Stimulated activated CD4-positive, alpha-beta T cell treated with anti-CD3 and anti-CD28 coated beads, TNF-alpha, amount 100 ng/mL, for 4 hours (primary cell): ENCODE data around the gene TES.

Experiments used
- DNase-seq, 3 experiments: peaks; one replicate each; pipeline ENCODE4 v3.0.0-alpha.2; 2020; ENCODE audit warnings: low read depth in 3 of 3

Gene TES

DNA sequence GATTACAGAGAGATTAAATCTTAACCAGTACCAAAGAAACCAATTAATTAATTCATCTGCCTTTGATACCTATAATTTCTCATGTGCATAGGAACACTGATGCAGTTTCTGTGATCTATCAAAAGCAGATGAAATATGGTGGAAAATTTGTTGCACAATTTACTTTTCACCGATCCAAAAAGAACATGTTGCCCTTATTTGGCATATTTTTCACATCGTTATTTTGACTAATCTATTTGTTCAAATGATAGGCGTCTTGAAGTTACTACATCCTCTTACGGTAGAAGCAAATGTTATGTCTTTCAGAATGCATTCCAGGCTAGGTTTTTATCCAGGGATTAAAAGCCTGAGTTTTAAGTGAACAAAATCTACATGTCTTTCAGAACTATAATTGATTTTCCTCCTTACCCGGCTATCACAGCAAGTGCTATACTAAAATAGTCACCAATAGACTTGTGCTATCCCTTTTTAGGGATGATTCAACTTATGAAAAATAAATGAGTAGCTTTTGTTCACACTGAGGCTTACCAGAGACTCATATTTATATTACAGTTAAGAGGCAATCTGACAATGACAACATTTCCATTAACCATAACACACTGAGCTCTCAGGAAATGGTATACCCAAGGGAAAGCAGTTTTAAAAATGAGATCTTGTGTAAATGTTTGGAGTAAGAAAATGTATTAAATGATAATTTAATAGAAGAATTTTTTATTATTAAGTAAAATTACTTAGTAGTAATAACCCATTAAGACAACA, 16.8 kb upstream of the TES start:
- DNase-seq = no peak

GRCh38 chr7:116194115-116194514, 16.2 kb upstream of the TES start:
- no peak for DNase-seq

- no peak for DNase-seq
These were observed 14.9 kb upstream of the TES start for GRCh38 chr7:116195451-116195850.

DNA sequence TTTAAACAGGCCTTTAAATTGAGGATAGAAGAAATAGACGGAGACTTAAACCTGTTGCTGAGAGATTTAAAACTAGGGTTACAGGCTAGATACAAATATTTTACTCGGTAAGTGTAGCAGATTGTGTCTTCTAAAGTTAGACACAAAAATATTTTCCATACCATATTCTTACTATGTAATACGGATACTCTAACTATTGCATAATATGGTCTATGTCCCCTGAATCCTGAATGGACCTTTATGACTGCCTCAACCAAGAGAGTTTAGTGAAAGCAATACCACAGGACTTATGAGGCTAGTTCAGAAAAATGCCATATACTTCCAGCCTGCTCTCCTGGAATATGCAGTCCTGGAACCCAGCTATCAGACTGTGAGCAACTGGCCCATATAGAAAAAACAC, 13.4 kb upstream of the TES start:
- DNase-seq = no peak

GRCh38 chr7:116197360-116197759, 13.0 kb upstream of the TES start:
- no peak for DNase-seq

DNA sequence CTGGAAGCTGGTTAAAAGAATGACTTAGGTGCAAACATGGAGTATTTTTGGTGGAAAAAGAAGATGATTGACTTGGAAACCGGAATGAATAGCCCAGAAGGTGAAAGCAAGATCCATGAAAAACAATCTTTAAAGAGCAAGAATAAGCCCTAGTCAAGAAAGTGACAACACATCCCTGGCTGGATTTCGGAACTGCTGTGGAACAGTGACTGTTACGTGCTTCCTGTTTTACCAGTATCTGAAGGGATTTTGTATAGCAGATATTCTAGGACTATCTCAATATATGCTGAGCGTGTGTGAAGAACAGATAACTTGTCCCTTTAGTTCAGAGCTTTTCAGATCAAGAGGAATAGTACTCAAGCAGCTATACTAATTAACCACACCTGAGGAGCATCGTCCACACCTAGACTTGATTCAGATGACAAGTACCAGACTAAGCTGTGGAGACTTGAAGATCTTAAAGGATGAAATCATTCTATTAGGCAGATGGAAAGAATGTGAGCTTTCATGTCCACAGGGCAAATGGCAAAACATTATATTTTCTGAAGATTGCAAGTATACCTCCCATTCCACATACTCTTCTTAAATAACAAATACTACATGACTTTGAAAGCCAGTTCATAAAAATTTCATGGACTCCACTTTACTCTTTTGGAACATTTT, 11.5 kb upstream of the TES start:
- no peak for DNase-seq

GRCh38 chr7:116200963-116201362, 9.4 kb upstream of the TES start:
- DNase-seq = no peak

- no peak for DNase-seq
These were observed 4.2 kb upstream of the TES start for GRCh38 chr7:116206141-116206540.

DNA sequence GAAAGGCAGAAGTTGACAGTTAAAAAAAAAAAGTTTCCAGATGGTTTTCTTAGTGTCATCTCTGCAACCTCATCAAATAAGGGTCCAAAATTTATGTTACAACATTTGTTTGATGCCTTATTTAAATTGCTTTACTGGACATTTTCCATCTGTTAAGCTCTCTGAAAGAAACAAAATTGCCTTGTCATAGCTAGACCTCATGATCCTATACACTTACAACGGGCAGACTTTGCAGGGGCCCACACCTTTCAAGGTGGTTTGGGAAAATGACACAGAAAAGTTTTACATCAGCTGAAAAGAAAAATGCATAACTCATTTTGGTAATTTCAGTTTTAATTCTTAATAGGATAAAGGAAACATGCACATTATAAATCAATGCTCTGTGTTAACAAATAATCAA, 1.4 kb upstream of the TES start:
- no peak for DNase-seq

DNA sequence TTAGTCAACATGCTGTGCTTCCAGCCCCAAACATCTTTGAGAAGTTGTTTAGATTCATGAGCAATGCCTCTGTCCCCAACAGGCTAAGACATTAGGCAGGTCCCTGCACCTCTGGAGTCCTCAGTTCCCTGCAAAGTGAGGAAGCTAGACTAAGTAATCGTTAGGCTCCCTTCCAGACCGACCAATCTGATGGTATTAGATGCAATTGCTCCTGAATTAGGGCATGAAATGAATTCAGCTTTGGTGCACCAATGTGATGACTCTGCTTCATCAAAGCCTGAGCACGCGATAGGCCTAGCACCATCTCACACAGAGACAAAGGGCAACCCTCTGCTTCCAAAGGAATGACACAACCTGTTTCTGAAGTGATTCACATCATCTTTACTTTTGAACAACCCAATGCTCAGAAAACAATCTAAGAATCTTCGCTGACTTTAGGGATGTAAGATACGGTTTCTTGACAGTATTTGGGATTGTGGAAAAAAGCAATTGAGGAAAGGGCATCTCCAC, 723 bp upstream of the TES start:
- DNase-seq = no peak

GRCh38 chr7:116211006-116211912, 920 bp downstream of the TES start:
- DNase-seq = peak; percentile 42 to 53 (median 49)

GRCh38 chr7:116211913-116212596, 1.7 kb downstream of the TES start:
- no peak for DNase-seq

GRCh38 chr7:116212869-116213268, 2.5 kb downstream of the TES start:
- no peak for DNase-seq

GRCh38 chr7:116213361-116214130, 3.2 kb downstream of the TES start:
- no peak for DNase-seq

DNA sequence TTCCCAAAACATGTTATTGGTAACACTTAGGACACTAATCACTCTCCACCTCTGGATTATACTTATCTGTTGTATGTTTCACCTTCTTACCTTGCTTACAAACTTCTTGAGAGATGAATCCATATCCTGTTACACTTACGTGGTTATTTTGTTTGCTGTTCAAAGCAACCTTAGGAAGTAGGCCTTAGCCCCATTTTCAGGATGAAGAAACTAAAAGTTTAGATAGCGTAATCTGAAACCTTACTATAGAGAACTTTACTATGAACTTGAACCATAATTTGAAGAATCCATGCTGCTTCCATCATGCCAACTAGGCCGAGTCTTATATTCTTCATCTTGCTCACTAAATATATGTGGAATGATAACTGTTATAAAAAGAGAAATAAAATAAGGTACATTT, 4.6 kb downstream of the TES start:
- DNase-seq = no peak

GRCh38 chr7:116215551-116215950, 5.2 kb downstream of the TES start:
- no peak for DNase-seq

DNA sequence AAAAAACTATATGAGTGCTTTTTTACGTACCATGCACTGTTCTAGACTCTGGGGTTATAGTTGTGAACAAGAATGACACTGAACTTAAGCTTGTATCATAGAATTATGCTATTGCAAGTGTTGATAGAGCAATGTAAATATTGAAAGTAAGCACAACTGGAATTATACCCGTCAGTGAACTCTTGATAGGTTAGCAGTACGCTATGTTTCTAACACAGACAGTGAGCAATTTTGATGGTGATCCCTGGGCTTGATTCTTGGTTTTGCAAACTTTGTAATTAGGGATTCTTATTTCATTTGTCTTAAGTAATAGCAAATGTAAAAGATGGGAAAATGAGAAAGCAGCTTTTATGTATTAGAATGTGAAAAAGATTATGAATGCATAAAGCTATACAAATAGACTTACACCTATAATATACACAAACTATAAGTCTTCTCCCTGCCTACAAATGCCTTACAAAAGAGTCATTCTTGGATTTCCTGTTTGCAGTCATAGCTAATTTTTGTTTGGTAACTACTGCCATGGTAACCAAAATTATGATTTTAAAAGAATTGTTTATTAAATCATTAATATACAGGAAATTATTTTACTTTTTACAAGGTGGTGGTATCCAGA, 6.7 kb downstream of the TES start:
- DNase-seq = no peak

DNA sequence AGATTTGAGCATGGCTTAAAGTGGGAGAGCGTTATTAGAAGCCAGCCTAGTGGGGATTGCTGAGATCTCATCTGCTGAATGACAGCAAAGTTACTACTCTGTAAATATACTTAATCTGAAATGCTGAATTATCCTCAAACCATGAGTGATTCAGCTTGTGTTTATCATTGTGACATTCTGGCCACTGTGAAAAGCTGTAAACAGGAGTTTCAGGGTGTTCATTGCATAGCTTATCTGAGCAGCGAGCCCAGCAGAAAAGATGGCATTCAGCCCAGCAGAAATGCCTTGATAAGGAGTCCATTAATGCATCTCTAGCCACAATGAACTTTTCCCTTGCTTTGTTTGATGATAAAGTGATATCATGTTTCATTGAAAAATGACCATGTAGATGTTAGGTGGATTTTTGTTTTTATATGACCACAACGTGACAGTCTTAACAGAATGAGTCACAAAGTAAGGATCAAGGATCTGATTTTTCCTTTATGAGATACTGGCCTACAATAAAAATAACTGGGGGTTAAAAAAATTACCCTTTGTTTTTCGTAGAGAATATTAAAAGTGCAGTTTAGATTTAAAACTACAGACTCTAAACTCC, 7.8 kb downstream of the TES start:
- DNase-seq = no peak

- no peak for DNase-seq
These were observed 8.4 kb downstream of the TES start for GRCh38 chr7:116218747-116219146.

DNA sequence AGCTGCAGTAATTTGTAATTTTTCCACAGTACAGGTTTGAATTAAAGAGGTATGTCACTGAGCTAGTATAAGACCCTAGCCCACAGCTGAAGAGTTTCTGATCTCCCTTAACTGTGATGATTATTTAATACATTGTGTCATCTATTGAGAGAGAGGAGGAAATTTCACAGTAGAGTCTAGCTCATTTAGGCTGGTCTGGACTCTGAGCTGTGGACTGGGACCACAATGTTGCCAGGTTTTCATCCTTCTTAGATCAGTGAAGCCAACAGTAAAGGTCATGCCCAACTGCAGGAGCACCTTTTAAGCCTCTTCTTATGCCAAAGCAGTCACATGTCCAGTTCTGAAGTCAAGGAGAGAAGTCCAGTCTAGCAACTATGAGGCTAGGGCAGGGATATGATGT, 8.9 kb downstream of the TES start:
- DNase-seq = no peak
